K562 (cell line): Measurements from ENCODE around the gene FFAR1. TPM values are rescaled to one million over a fixed set of nuclear protein-coding genes. Genes with fewer than 3 reads are reported as not detected.

Experiments
- ATAC-seq: fragments of 200-7000 bp; cut with Tn5 transposase; 3 replicates; pipeline ENCODE4 v1.9.1; 2020; ENCODE audit warnings: moderate library complexity
- BruUV-seq: library from RNA; stranded (reverse); fragments of 400-500 nt; replicated peaks from 2 replicates; lab custom pipeline; 2021; lab: Mats Ljungman, UMichigan
- CTCF ChIA-PET: fragments of 300-600 bp; formaldehyde crosslinking; extraction: SDS; loops from one replicate; lab custom pipeline; 2021; ENCODE audit warnings: low intra/inter-chr PET ratio; lab: Yijun Ruan, JAX
- POLR2A ChIA-PET: fragments of 300-600, 350-650 bp; sonication (Branson Sonifier 250); formaldehyde crosslinking; extraction: SDS; loops from one replicate; lab custom pipeline; 2021; ENCODE audit warnings: antibody characterized with exemption, inconsistent platforms; lab: Yijun Ruan, JAX
- DNase-seq, 4 experiments: peaks; one replicate each; pipeline versions ENCODE4 v3.0.0 to v3.0.0-alpha.2; 2011 to 2018; ENCODE audit warnings: low spot score in 3 of 4, mixed read lengths in 3 of 4; ENCODE audit errors: extremely low read depth in 1 of 4
- FAIRE-seq: peaks from 2 replicates; lab custom pipeline; 2011; peaks lifted over from hg19 to GRCh38; lab: Jason Lieb, UNC
- H2AFZ ChIP-seq: 2 replicates; pipeline ENCODE4 v1.6.0; 2011; ENCODE audit warnings: low read depth, low read length, control low read depth, inconsistent platforms
- H3K27ac ChIP-seq: fragments of 200-600 bp; 3 replicates; pipeline ENCODE4 v1.8.0; 2011; ENCODE audit warnings: low read depth, mild to moderate bottlenecking, control low read depth, inconsistent platforms, low read length, moderate library complexity, mixed read lengths; ENCODE audit errors: extremely low read depth
- H3K27me3 ChIP-seq, 2 experiments: fragments of 300-600 bp in 1 of 2; 2 replicates in 1 of 2; 3 replicates in 1 of 2; pipeline versions ENCODE4 v1.6.0 to v1.8.0; 2011; ENCODE audit warnings: inconsistent platforms in 2 of 2, low read length in 2 of 2, mild to moderate bottlenecking in 1 of 2, mixed read lengths in 1 of 2, moderate library complexity in 1 of 2; ENCODE audit not compliant: control insufficient read depth in 2 of 2, insufficient read depth in 2 of 2
- H3K36me3 ChIP-seq: fragments of 300-600 bp; 3 replicates; pipeline ENCODE4 v1.8.0; 2011; ENCODE audit warnings: mild to moderate bottlenecking, low read length, inconsistent platforms; ENCODE audit not compliant: control insufficient read depth, insufficient read depth
- H3K4me1 ChIP-seq, 2 experiments: fragments of 200-600 bp in 1 of 2; replicated peaks in 1 of 2; 2 replicates in 1 of 2; 3 replicates in 1 of 2; pipeline versions ENCODE4 v1.5.1 to v1.8.0; 2011; ENCODE audit warnings: inconsistent platforms in 2 of 2, low read length in 2 of 2, mild to moderate bottlenecking in 1 of 2, mixed read lengths in 1 of 2, moderate library complexity in 1 of 2; ENCODE audit not compliant: control insufficient read depth in 2 of 2, insufficient read depth in 2 of 2
- H3K4me2 ChIP-seq: 2 replicates; pipeline ENCODE4 v1.6.1; 2011; ENCODE audit warnings: low read length, control low read depth, inconsistent platforms, mixed read lengths; ENCODE audit not compliant: insufficient read depth
- H3K4me3 ChIP-seq: fragments of 200-600 bp; sonication (generic), shearing (Covaris generic); 2 replicates; pipeline ENCODE4 v1.5.1; 2016; ENCODE audit warnings: control low read depth, inconsistent platforms
- H3K79me2 ChIP-seq: fragments of 200-600 bp; 3 replicates; pipeline ENCODE4 v1.8.0; 2011; ENCODE audit warnings: low read length, inconsistent platforms; ENCODE audit not compliant: control insufficient read depth, insufficient read depth
- H3K9ac ChIP-seq, 2 experiments: 2 replicates each; pipeline versions ENCODE4 v1.6.0 to v1.6.1; 2011; ENCODE audit warnings: low read depth in 2 of 2, low read length in 2 of 2, control low read depth in 1 of 2, inconsistent platforms in 1 of 2, mild to moderate bottlenecking in 1 of 2, mixed read lengths in 1 of 2; ENCODE audit not compliant: insufficient read depth in 1 of 2
- H3K9me1 ChIP-seq: one replicate; pipeline ENCODE4 v1.6.0; 2011; ENCODE audit warnings: inconsistent platforms, mild to moderate bottlenecking, low read length, moderate library complexity; ENCODE audit not compliant: control insufficient read depth, insufficient read depth
- H3K9me3 ChIP-seq: replicated peaks from 2 replicates; pipeline ENCODE4 v1.5.1; 2011; ENCODE audit warnings: low read depth, low read length, inconsistent platforms; ENCODE audit not compliant: control insufficient read depth, insufficient read depth
- H4K20me1 ChIP-seq: replicated peaks from 2 replicates; pipeline ENCODE4 v1.6.1; 2011; ENCODE audit warnings: low read length, inconsistent platforms, mixed read lengths; ENCODE audit not compliant: control insufficient read depth, insufficient read depth
- EZH2 ChIP-seq: IDR thresholded peaks from 2 replicates; pipeline ENCODE4 v1.6.1; 2012; ENCODE audit warnings: low read depth, mild to moderate bottlenecking, inconsistent platforms, low read length, borderline replicate concordance
- HMBOX1 ChIP-seq: sonication (generic); IDR thresholded peaks from 2 replicates; pipeline ENCODE4 v1.6.1; 2016
- RBBP5 ChIP-seq: fragments of 200-600 bp; sonication (generic); IDR thresholded peaks from 2 replicates; pipeline ENCODE4 v1.6.1; 2012; ENCODE audit warnings: borderline replicate concordance, mild to moderate bottlenecking, low read length, control low read depth, inconsistent platforms; ENCODE audit not compliant: insufficient read depth, poor library complexity, severe bottlenecking
- RHOXF2B ChIP-seq: fragments of 250-450 bp; sonication (Bioruptor Pico); conservative IDR thresholded peaks from 2 replicates; pipeline ENCODE4 v1.5.1; 2021
- ZFP91 ChIP-seq: sonication (generic); formaldehyde crosslinking; IDR thresholded peaks from 2 replicates; pipeline ENCODE4 v1.8.0; 2022; ENCODE audit warnings: mild to moderate bottlenecking, missing genetic modification reagents
- ZNF79 ChIP-seq: fragments of 250-450 bp; sonication (Bioruptor Pico); IDR thresholded peaks from 2 replicates; pipeline ENCODE4 v1.4.0; 2020; ENCODE audit warnings: low read depth, mild to moderate bottlenecking, moderate library complexity
- WGBS: fragments of 100-300 bp; shearing (Covaris generic); methylation state at CpG from one replicate; pipeline ENCODE4 v1.1.6; 2016; ENCODE audit warnings: low coverage, mixed read lengths; ENCODE audit not compliant: insufficient coverage; ENCODE audit errors: missing lambda C conversion rate; 5-methylcytosine and 5-hydroxymethylcytosine counted together
- in situ Hi-C: fragments of 300-500 bp; cut with MboI; formaldehyde crosslinking; loops from 4 replicates; pipeline ENCODE4 v1.15.0; 2018; ENCODE audit warnings: inconsistent platforms, mixed read lengths
- intact Hi-C: fragments of 100-400 bp; cut with micrococcal nuclease; formaldehyde crosslinking; loops from 2 replicates; pipeline ENCODE4 v1.14.2; 2022
- polyA plus RNA-seq, 8 experiments: library from polyadenylated mRNA; depleted of rRNA in 4 of 8; stranded (reverse) in 5 of 8; unstranded in 3 of 8; fragments of >200 nt; fragmentation: Nextera tagmentation in 2 of 8; fragmentation: Illumina TruSeq in 1 of 8; extraction: Ambion mirVana in 2 of 8; extraction: Trizol in 1 of 8; gene quantifications; 2 replicates each; pipeline versions ENCODE4 v1.2.1 to v1.2.3, GENCODE V29; 2011 to 2014; ENCODE audit warnings: inconsistent platforms in 1 of 8, missing spikeins in 1 of 8
- total RNA-seq, 7 experiments: library from RNA; depleted of rRNA in 6 of 7; stranded (reverse); fragments of >200 nt in 6 of 7; fragmentation: Illumina TruSeq in 2 of 7; extraction: Trizol in 2 of 7; gene quantifications; 2 replicates each; pipeline versions ENCODE4 v1.2.1 to v1.2.3, GENCODE V29; 2011 to 2021; ENCODE audit warnings: low replicate concordance in 1 of 7

FFAR1 gene
- total and polyA plus RNA-seq, 9 of the 15 experiments (the other 6 are each of a cell fraction or from before 2014, with no cell fraction given), result not detected

GRCh38 chr19:35347930-35348298 is 212 bp downstream of the FFAR1 start:
- H3K27me3 ChIP-seq, result 0 out of 5 replicates have a peak, but pooled peaks cover 0 to 3% of the 10 kb centered on the region in 2 experiments
- 31% methylated on average over 6 of the region's 7 CpGs for WGBS
- H3K4me2 ChIP-seq, result no peak overlapping the region
- intact Hi-C loops, result no loop called here
- H3K9ac ChIP-seq, result no peak overlapping the region
- ATAC-seq, result no peak
- H3K4me1 ChIP-seq, result peaks cover 7 to 39% of the 10 kb centered on the region in 2 experiments; a peak in 3 of 5 replicates
- H3K27ac ChIP-seq, result no peak overlapping the region
- no peak for TF ChIP-seq ZFP91 (CRISPR knock-in tag)
- no peak for TF ChIP-seq ZNF79 (CRISPR knock-in tag)
- TF ChIP-seq HMBOX1, result no peak
- TF ChIP-seq RHOXF2B (CRISPR knock-in tag), result no peak
- TF ChIP-seq RBBP5, result no peak
- no peak for TF ChIP-seq EZH2
- H3K36me3 ChIP-seq, result no peaks in the 10 kb centered on the region
- no TSS peak for BruUV-seq
- ChIA-PET CTCF (no interaction called here), POLR2A (interaction anchor here (0.7 kb wide), 1 partner anchor 41 kb away, joined by 5 read pairs; no protein-coding TSS in a partner anchor)
- no peaks in the 10 kb centered on the region for H3K9me3 ChIP-seq
- no peak overlapping the region for H2AFZ ChIP-seq
- H3K4me3 ChIP-seq, result no peak overlapping the region
- H3K9me1 ChIP-seq, result no peaks in the 10 kb centered on the region
- DNase-seq, result peak in 1 of 4 experiments; percentile 8
- no peaks in the 10 kb centered on the region for H4K20me1 ChIP-seq
- in situ Hi-C loops, result no loop called here
- FAIRE-seq, result no peak
- H3K79me2 ChIP-seq, result no peaks in the 10 kb centered on the region
